Measurements from ENCODE around the gene PASK.

GRCh38 chr2:241115361-241115760, 33.9 kb downstream of the PASK start:
- no peak for TF ChIP-seq TAF1 (IDR thresholded peaks at IDR 0.05; ENCODE audit: low read depth)
- TF ChIP-seq CTCF (IDR thresholded peaks at IDR 0.05; ENCODE audit: poor library complexity, severe bottlenecking): no peak
- TF ChIP-seq EP300 (conservative IDR thresholded peaks at IDR 0.05; ENCODE audit: poor library complexity, severe bottlenecking): no peak
- no peak for TF ChIP-seq EZH2 (IDR thresholded peaks at IDR 0.05; ENCODE audit: borderline replicate concordance, insufficient read depth, low read length, poor library complexity, severe bottlenecking)
- TF ChIP-seq POLR2AphosphoS5 (IDR thresholded peaks at IDR 0.05): no peak
- no peak for TF ChIP-seq RAD21 (conservative IDR thresholded peaks at IDR 0.05)
